ENCODE data around the gene SRRM4. TPM values are rescaled to one million over a fixed set of nuclear protein-coding genes. Genes with fewer than 3 reads are reported as not detected.

Gene SRRM4
- total and polyA plus RNA-seq, 10 of the 15 experiments (the other 5 are each of a cell fraction or from before 2014, with no cell fraction given) = under 0.01 to 0.01 TPM; not detected in 8

- intact Hi-C loops (cut with micrococcal nuclease; ENCODE audit: unreplicated experiment) = no loop called here
- in situ Hi-C loops (cut with MboI) = no loop called here
- ChIA-PET CTCF (interaction anchor here (1.0 kb wide), 1 partner anchor 139 kb away, joined by 3 read pairs; no protein-coding TSS in a partner anchor), RAD21 (ENCODE audit: unreplicated experiment) (no interaction called here), POLR2A (no interaction called here), SMC1A (ENCODE audit: uncharacterized antibody, unreplicated experiment) (no interaction called here)
- Histone ChIP-seq H3K9ac (ENCODE audit: control insufficient read depth, insufficient read depth, low read length) (no peak overlapping the region), H4K20me1 (ENCODE audit: control insufficient read depth, insufficient read depth) (no peaks in the 10 kb centered on the region), H3K4me2 (ENCODE audit: control insufficient read depth, insufficient read depth) (no peak overlapping the region), H3K4me3 (no peak overlapping the region), H2AFZ (ENCODE audit: control insufficient read depth, low read depth, low read length) (no peak overlapping the region), H3K36me3 (ENCODE audit: control insufficient read depth in 2 of 2, insufficient read depth in 2 of 2, low read length in 1 of 2) (no peaks in the 10 kb centered on the region), H3K79me2 (ENCODE audit: control insufficient read depth, insufficient read depth, low read length) (no peaks in the 10 kb centered on the region), H3K9me3 (replicated peaks; ENCODE audit: control insufficient read depth, insufficient read depth, low read length) (no peaks in the 10 kb centered on the region), H3K4me1 (ENCODE audit: control insufficient read depth, insufficient read depth, low read length) (no peaks in the 10 kb centered on the region), H3K27ac (ENCODE audit: control insufficient read depth, insufficient read depth) (no peak overlapping the region), H3K27me3 (replicated peaks in 1 of 2; ENCODE audit: control insufficient read depth in 2 of 2, insufficient read depth in 2 of 2, low read length in 1 of 2) (no peaks in the 10 kb centered on the region)
- TF ChIP-seq KLF5 (IDR thresholded peaks at IDR 0.05; ENCODE audit: partially characterized antibody) (no peak), EGR1 (IDR thresholded peaks at IDR 0.05; ENCODE audit: borderline replicate concordance in 1 of 2, low read depth in 2 of 2, low read length in 2 of 2) (no peak)
- no TSS peak for BruUV-seq (replicated peaks)
- DNase-seq (ENCODE audit: low read depth, low spot score) (no peak), ATAC-seq (no peak), FAIRE-seq (no peak)
- WGBS (ENCODE audit: insufficient coverage, insufficient replicate concordance, low lambda C conversion rate, missing lambda C conversion rate) = 66% methylated on average over 47 of the region's 49 CpGs
Measured at GRCh38 chr12:119153477-119154434, 172.4 kb downstream of the SRRM4 start.

- FAIRE-seq (no peak), DNase-seq (ENCODE audit: low read depth, low spot score) (no peak), ATAC-seq (no peak)
- ChIA-PET CTCF (no interaction called here), RAD21 (ENCODE audit: unreplicated experiment) (no interaction called here), SMC1A (ENCODE audit: uncharacterized antibody, unreplicated experiment) (no interaction called here), POLR2A (no interaction called here)
- Histone ChIP-seq H3K79me2 (ENCODE audit: control insufficient read depth, insufficient read depth, low read length) (no peaks in the 10 kb centered on the region), H3K4me3 (no peak overlapping the region), H2AFZ (ENCODE audit: control insufficient read depth, low read depth, low read length) (no peak overlapping the region), H3K27me3 (replicated peaks in 1 of 2; ENCODE audit: control insufficient read depth in 2 of 2, insufficient read depth in 2 of 2, low read length in 1 of 2) (no peaks in the 10 kb centered on the region), H4K20me1 (ENCODE audit: control insufficient read depth, insufficient read depth) (no peaks in the 10 kb centered on the region), H3K4me2 (ENCODE audit: control insufficient read depth, insufficient read depth) (no peak overlapping the region), H3K27ac (ENCODE audit: control insufficient read depth, insufficient read depth) (no peak overlapping the region), H3K9me3 (replicated peaks; ENCODE audit: control insufficient read depth, insufficient read depth, low read length) (no peaks in the 10 kb centered on the region), H3K4me1 (ENCODE audit: control insufficient read depth, insufficient read depth, low read length) (no peaks in the 10 kb centered on the region), H3K36me3 (ENCODE audit: control insufficient read depth in 2 of 2, insufficient read depth in 2 of 2, low read length in 1 of 2) (no peaks in the 10 kb centered on the region), H3K9ac (ENCODE audit: control insufficient read depth, insufficient read depth, low read length) (no peak overlapping the region)
- WGBS (ENCODE audit: insufficient coverage, insufficient replicate concordance, low lambda C conversion rate, missing lambda C conversion rate) = 51% methylated on average over 8 of the region's 11 CpGs
- in situ Hi-C loops (cut with MboI) (no loop called here), intact Hi-C loops (cut with micrococcal nuclease; ENCODE audit: unreplicated experiment) (no loop called here)
- BruUV-seq (replicated peaks) = no TSS peak
- TF ChIP-seq ATF2 (IDR thresholded peaks at IDR 0.05; ENCODE audit: low read length) (no peak), EGR1 (IDR thresholded peaks at IDR 0.05; ENCODE audit: borderline replicate concordance in 1 of 2, low read depth in 2 of 2, low read length in 2 of 2) (no peak), JUNB (IDR thresholded peaks at IDR 0.05) (no peak), NFYB (IDR thresholded peaks at IDR 0.05; ENCODE audit: insufficient read depth, low read depth, low read length) (no peak), ZNF687 (IDR thresholded peaks at IDR 0.05) (no peak), PAX5 (IDR thresholded peaks at IDR 0.05; ENCODE audit: borderline replicate concordance, low read depth, low read length) (no peak), RB1 (IDR thresholded peaks at IDR 0.05; ENCODE audit: borderline replicate concordance) (no peak), MYB (IDR thresholded peaks at IDR 0.05; ENCODE audit: borderline replicate concordance, low read depth, low read length) (no peak), TARDBP (IDR thresholded peaks at IDR 0.05; ENCODE audit: borderline replicate concordance) (no peak)
Measured at GRCh38 chr12:119154435-119154818, 173.1 kb downstream of the SRRM4 start.
